Ascending aorta (tissue), 2 donors: ENCODE data around the gene AP3S1. TPM values are rescaled to one million over a fixed set of nuclear protein-coding genes. Genes with fewer than 3 reads are reported as not detected.

Experiments used
- DNase-seq, 2 donors: peaks; one replicate each; pipeline ENCODE4 v3.0.0-alpha.2; 2019; ENCODE audit warnings: low spot score in 2 of 2
- H3K27ac ChIP-seq, 2 donors: fragments of 200-600 bp; sonication (generic); one replicate each; pipeline ENCODE4 v1.5.1; 2016 to 2017; ENCODE audit warnings: mild to moderate bottlenecking in 1 of 2
- H3K27me3 ChIP-seq: fragments of 200-600 bp; sonication (generic); one replicate; pipeline ENCODE4 v1.5.1; 2017
- H3K36me3 ChIP-seq, 2 donors: fragments of 200-600 bp; sonication (generic); one replicate each; pipeline ENCODE4 v1.5.1; 2016
- H3K4me1 ChIP-seq, 2 donors: fragments of 200-600 bp; sonication (generic); one replicate each; pipeline ENCODE4 v1.5.1; 2016 to 2017; ENCODE audit warnings: mild to moderate bottlenecking in 1 of 2
- H3K4me3 ChIP-seq, 2 donors: fragments of 200-600 bp; sonication (generic); one replicate each; pipeline ENCODE4 v1.5.1; 2016 to 2017; ENCODE audit warnings: mild to moderate bottlenecking in 1 of 2
- H3K9me3 ChIP-seq, 2 donors: fragments of 200-600 bp; sonication (generic); one replicate each; pipeline ENCODE4 v1.5.1; 2016
- intact Hi-C: fragments of 100-400 bp; cut with DNase I; formaldehyde crosslinking; loops from one replicate; pipeline ENCODE4 v1.15.1; 2023
- total RNA-seq: library from RNA; depleted of rRNA; stranded (reverse); fragments of >200 nt; gene quantifications from one replicate; pipeline ENCODE4 v1.1.0, GENCODE V29; 2016
- TF ChIP-seq, protein P1 (sequence below), 3 experiments: fragments of 200-600 bp in 2 of 3; fragments of 450-650 bp in 1 of 3; sonication (generic) in 2 of 3; IDR thresholded peaks; one replicate each; pipeline ENCODE4 v1.5.1; 2016 to 2019; ENCODE audit warnings: antibody characterized with exemption in 3 of 3, mild to moderate bottlenecking in 1 of 3, moderate library complexity in 1 of 3

Gene AP3S1
- total RNA-seq, 1 donor from 2014 or later: 140 TPM

DNA sequence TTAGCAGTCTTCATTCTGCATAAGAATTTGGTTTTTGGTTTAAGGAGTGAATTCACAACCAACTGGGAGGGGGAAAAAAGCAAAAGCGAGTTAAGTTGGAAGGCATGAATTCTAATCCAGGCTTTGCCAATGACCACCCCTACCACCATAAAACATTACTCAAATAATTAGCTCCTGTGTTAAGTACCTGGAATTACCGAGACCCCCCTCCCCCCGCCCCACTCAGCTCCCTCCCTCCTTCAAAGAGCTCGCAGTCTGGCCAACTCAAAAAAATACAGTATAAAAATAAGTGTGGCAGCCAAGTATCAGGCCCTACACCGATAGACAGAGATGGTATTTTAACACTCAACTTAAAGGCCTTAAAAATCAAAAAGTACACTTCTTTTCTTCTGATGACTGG, 862 bp upstream of the AP3S1 start:
- TF ChIP-seq, protein P1, sequence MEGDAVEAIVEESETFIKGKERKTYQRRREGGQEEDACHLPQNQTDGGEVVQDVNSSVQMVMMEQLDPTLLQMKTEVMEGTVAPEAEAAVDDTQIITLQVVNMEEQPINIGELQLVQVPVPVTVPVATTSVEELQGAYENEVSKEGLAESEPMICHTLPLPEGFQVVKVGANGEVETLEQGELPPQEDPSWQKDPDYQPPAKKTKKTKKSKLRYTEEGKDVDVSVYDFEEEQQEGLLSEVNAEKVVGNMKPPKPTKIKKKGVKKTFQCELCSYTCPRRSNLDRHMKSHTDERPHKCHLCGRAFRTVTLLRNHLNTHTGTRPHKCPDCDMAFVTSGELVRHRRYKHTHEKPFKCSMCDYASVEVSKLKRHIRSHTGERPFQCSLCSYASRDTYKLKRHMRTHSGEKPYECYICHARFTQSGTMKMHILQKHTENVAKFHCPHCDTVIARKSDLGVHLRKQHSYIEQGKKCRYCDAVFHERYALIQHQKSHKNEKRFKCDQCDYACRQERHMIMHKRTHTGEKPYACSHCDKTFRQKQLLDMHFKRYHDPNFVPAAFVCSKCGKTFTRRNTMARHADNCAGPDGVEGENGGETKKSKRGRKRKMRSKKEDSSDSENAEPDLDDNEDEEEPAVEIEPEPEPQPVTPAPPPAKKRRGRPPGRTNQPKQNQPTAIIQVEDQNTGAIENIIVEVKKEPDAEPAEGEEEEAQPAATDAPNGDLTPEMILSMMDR (IDR thresholded peaks at IDR 0.05): no peak
- no peaks in the 10 kb centered on the region for H3K9me3 ChIP-seq
- peak overlapping the region; percentile 94 to 96 for H3K27ac ChIP-seq
- peak overlapping the region; percentile 91 to 92 for H3K4me3 ChIP-seq
- intact Hi-C loops: loop anchor here (2.0 to 5.0 kb wide), 5 partner anchors 214 to 674 kb away; partner anchors contain the start of genes CCDC112, COMMD10, FEM1C and TMED7
- no peaks in the 10 kb centered on the region for H3K27me3 ChIP-seq
- H3K36me3 ChIP-seq: peaks cover 15 to 18% of the 10 kb centered on the region in 2 donors
- DNase-seq: no peak
- peaks cover 5 to 36% of the 10 kb centered on the region in 2 donors for H3K4me1 ChIP-seq

DNA sequence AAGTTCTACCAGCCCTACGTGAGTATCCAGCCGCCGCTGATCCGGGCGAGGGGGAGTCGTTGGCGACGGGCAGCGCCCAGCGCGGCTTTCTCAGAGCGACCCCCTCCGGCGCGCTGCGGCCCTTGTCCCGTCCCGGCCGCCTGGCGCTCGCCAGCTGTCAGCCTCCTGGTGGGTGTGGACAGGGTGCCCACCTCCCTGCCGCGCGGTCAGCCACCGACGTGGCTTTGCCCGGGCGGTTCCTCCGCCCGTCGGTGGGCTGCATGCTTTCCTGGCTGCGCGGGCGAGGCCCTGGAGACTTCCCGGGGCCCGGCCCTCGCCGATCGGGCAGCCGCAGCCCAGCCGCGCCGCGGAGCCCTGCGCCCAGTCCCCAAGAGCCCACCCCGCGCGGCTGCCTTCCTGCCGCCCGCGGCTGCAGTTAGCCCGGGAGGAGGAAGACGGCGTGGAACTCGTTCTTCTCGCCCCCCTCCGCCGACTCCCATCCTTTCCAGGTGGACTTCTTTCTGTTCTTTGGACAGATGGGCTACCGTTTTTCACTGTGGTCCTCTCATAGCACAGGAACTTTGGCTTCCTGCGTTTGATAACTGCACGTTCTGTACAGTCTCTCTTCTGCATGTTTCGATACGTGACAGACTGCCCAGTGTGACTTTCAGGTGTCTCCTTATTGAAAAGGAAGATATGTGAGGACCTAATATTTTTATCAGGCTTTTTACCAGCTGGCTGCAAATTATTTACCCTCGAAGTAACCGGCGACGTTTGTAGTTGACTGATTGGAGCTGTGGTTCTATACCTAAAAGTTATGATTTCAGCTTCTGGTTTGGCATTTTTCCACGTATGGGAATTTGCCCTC, 577 bp downstream of the AP3S1 start:
- Histone ChIP-seq H3K4me3 (peak overlapping the region; percentile 91 to 92), H3K36me3 (peaks cover 1 to 4% of the 10 kb centered on the region in 2 donors), H3K27ac (peak overlapping the region; percentile 94 to 96), H3K4me1 (peaks cover 5 to 36% of the 10 kb centered on the region in 2 donors), H3K9me3 (no peaks in the 10 kb centered on the region), H3K27me3 (no peaks in the 10 kb centered on the region)
- TF ChIP-seq, protein P1 (IDR thresholded peaks at IDR 0.05): peak in 2 of 3 experiments; percentile 31 to 33
- intact Hi-C loops: loop anchor here (5.0 kb wide), 3 partner anchors 245 to 675 kb away; partner anchors contain the start of genes CCDC112, COMMD10 and TRIM36
- no peak for DNase-seq

DNA sequence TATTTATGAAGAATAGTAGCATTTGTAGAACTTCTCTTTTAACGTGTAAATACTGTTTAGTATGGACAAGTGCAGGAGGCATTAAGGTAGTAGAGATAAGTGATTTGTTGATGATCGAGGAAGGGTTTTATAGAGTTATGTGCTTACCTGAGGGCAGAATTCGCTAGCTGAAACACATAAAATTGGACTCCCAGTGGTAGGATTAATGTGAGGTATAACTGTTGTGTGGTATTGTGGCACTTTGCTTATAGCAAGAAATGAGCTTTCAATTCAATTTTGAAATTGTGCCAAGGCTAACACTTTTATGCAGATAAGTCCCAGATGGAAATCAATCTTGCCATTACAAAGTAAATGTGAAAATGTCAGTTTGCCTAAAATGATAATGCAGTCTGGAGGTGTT, 1.2 kb downstream of the AP3S1 start:
- TF ChIP-seq, protein P1 (IDR thresholded peaks at IDR 0.05): no peak
- intact Hi-C loops: loop anchor here (5.0 kb wide), 3 partner anchors 244 to 676 kb away; partner anchors contain the start of genes CCDC112, COMMD10 and TRIM36
- H3K4me1 ChIP-seq: peaks cover 5 to 32% of the 10 kb centered on the region in 2 donors

DNA sequence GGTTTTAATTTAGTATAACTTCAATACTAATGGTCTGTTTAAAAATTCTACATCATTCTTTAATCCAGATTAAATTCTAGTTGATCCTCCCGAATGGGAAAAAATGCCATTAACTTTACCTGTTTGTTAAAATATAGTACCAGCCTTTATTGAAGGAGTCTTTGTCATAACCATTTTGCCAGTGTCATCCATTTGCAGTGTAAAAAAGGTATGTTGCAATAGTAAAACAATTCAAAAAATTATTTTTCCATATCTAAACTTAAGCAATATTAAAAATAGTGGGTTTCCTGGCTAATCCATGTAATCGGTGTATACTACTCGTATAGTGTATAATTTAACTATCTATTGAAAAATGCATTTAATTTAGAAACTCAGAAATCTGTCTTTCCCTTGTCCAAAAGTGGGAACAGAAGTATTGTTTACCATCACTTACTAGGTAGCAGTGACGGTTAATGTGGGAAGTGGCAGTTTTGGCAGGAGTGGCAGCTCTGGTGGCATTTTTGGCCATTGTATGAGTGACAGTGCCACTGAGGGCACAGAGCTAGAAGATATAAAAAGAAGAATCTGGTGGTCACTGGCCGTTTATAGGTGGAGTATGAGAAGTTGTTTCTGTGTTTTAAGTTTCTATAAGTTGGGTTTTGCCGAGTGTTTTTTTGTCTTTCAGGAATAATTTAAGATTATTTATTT, 1.9 kb downstream of the AP3S1 start:
- peaks cover 5 to 28% of the 10 kb centered on the region in 2 donors for H3K4me1 ChIP-seq
- intact Hi-C loops: loop anchor here (5.0 kb wide), 3 partner anchors 244 to 676 kb away; partner anchors contain the start of genes CCDC112, COMMD10 and TRIM36

More for the DNA sequence above, 1.2 kb downstream of the AP3S1 start:
- H3K9me3 ChIP-seq: no peaks in the 10 kb centered on the region
- peak overlapping the region; percentile 91 to 92 for H3K4me3 ChIP-seq
- DNase-seq: no peak
- H3K27ac ChIP-seq: peak overlapping the region; percentile 94 to 96
- no peaks in the 10 kb centered on the region for H3K36me3 ChIP-seq
- H3K27me3 ChIP-seq: no peaks in the 10 kb centered on the region

DNA sequence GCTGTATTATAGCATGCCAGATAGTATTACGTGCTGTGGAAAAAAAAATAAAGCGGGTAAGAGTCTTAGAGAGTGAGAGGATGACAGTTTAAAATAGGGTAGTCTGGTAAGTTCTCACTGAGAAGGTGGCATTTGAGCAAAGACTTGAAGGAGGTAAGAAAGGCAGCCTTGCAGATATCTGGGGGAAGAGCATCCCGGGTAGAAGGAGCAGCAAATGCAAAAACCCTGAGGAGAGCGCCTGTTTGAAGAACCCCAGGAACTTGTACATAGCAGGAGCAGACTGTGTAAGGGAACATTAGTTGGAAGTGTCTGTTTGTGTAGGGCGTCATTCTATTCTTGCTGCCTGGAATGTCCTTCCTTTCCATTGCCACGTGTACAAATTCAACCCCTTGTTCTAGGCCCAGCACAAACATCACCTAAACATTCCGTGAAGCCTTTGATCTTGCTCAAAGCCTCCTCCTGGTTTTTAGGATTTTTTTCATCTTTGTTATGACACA, 2.6 kb downstream of the AP3S1 start:
- intact Hi-C loops: loop anchor here (5.0 kb wide), 3 partner anchors 243 to 677 kb away; partner anchors contain the start of genes CCDC112, COMMD10 and TRIM36
- DNase-seq: no peak
- peak overlapping the region; percentile 91 to 92 for H3K4me3 ChIP-seq
- TF ChIP-seq, protein P1 (IDR thresholded peaks at IDR 0.05): no peak
- H3K36me3 ChIP-seq: no peaks in the 10 kb centered on the region
- H3K27ac ChIP-seq: peak overlapping the region; percentile 41 to 70
- peaks cover 5 to 20% of the 10 kb centered on the region in 2 donors for H3K4me1 ChIP-seq
- H3K27me3 ChIP-seq: no peaks in the 10 kb centered on the region
- H3K9me3 ChIP-seq: no peaks in the 10 kb centered on the region

More for the DNA sequence above, 1.9 kb downstream of the AP3S1 start:
- DNase-seq: no peak
- Histone ChIP-seq H3K4me3 (peak overlapping the region; percentile 91 to 92), H3K27ac (peak overlapping the region; percentile 41 to 70), H3K36me3 (no peaks in the 10 kb centered on the region), H3K27me3 (no peaks in the 10 kb centered on the region), H3K9me3 (no peaks in the 10 kb centered on the region)
- TF ChIP-seq, protein P1 (IDR thresholded peaks at IDR 0.05): no peak
